GM12891 (cell line): ENCODE data around the gene PDP2.

Experiments
- DNase-seq: peaks from one replicate; pipeline ENCODE4 v3.0.0; 2011; ENCODE audit warnings: low spot score; ENCODE audit not compliant: insufficient read length
- FAIRE-seq: peaks from 2 replicates; lab custom pipeline; 2011; peaks lifted over from hg19 to GRCh38; lab: Jason Lieb, UNC
- PAX5 ChIP-seq: IDR thresholded peaks from 2 replicates; pipeline ENCODE4 v1.6.1; 2011; ENCODE audit warnings: low read length, moderate library complexity, mild to moderate bottlenecking; ENCODE audit not compliant: insufficient read depth, severe bottlenecking
- POLR2A ChIP-seq: IDR thresholded peaks from 2 replicates; pipeline ENCODE4 v1.6.1; 2011; ENCODE audit warnings: low read depth, low read length, control low read depth
- POLR2AphosphoS5 ChIP-seq: IDR thresholded peaks from 2 replicates; pipeline ENCODE4 v1.6.1; 2011; ENCODE audit warnings: low read depth, low read length, control low read depth
- POU2F2 ChIP-seq: IDR thresholded peaks from 2 replicates; pipeline ENCODE4 v1.6.1; 2011; ENCODE audit warnings: low read depth, mild to moderate bottlenecking, control low read depth, low read length, moderate library complexity
- SPI1 ChIP-seq: IDR thresholded peaks from 2 replicates; pipeline ENCODE4 v1.6.1; 2011; ENCODE audit warnings: low read depth, low read length, control low read depth
- TAF1 ChIP-seq: IDR thresholded peaks from 2 replicates; pipeline ENCODE4 v1.6.1; 2011; ENCODE audit warnings: low read depth, low read length, control low read depth

PDP2 gene

DNA sequence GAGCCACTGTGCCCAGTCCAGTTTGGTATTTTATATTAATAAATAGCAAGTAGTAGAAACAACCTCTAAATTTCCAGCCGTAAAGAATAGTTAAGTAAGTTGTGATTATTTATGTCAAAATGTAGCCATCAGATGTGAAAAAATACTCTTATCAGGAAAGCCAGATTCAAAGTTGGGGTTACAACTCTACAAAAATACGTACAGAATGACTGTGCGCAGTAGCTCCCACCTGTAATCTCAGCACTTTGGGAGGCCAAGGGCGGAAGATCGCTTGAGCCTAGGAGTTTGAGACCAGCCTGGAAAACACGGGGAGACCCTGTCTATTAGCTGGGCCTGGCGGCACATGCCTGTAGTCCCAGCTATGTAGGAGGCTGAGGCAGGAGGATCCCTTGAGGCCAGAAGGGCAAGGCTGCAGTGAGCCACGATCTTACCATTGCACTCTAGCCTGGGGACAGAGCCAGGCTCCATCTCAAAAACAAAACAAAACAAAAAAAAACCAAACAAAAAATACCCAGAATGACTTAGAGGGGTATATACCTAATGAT lies 1.7 kb downstream of the PDP2 start:
- peak; percentile 63 for FAIRE-seq
- DNase-seq, result no peak
- TF ChIP-seq SPI1, result no peak
- no peak for TF ChIP-seq POU2F2
- TF ChIP-seq POLR2AphosphoS5, result no peak

DNA sequence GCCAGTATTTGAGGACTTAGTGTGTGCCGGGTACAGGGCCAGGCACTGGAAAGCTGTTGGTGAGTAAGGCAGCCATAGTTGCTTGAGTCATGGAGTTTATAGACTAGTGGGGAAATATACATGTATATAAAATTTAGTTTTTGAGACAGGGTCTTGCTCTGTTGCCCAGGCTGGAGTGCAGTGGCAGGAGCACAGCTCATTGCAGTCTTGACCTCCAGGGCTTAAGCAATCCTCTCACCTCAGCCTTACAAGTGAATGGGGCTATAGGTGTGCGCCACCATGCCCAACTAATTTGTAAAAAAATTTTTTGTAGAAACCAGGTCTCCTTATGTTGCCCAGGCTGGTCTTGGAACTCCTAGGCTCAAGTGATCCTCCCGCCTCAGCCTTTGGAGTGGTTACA lies 2.4 kb downstream of the PDP2 start:
- no peak for DNase-seq
- TF ChIP-seq PAX5 (no peak), TAF1 (no peak), POU2F2 (no peak), SPI1 (no peak), POLR2AphosphoS5 (no peak), POLR2A (no peak)

GRCh38 chr16:66885491-66885890 lies 5.2 kb downstream of the PDP2 start:
- DNase-seq (no peak), FAIRE-seq (no peak)
- TF ChIP-seq POU2F2, result no peak
- no peak for TF ChIP-seq POLR2A
- TF ChIP-seq POLR2AphosphoS5, result no peak
- TF ChIP-seq PAX5, result no peak
- TF ChIP-seq SPI1, result no peak
- TF ChIP-seq TAF1, result no peak

More for the DNA sequence above, 2.4 kb downstream of the PDP2 start:
- no peak for FAIRE-seq

GRCh38 chr16:66886321-66886720 lies 6.0 kb downstream of the PDP2 start:
- FAIRE-seq, result no peak
- TF ChIP-seq POLR2AphosphoS5 (no peak), POLR2A (no peak), TAF1 (no peak), POU2F2 (no peak), PAX5 (no peak), SPI1 (no peak)
- DNase-seq, result no peak

- DNase-seq (no peak), FAIRE-seq (no peak)
- TF ChIP-seq POLR2AphosphoS5 (no peak), PAX5 (no peak), SPI1 (no peak), TAF1 (no peak)
Measured at GRCh38 chr16:66886914-66887313, 6.6 kb downstream of the PDP2 start.

GRCh38 chr16:66888647-66889615 lies 8.6 kb downstream of the PDP2 start:
- FAIRE-seq, result no peak

GRCh38 chr16:66889622-66890021 lies 9.3 kb downstream of the PDP2 start:
- no peak for DNase-seq
- TF ChIP-seq POLR2A, result no peak
- no peak for TF ChIP-seq TAF1
- no peak for TF ChIP-seq SPI1
- no peak for TF ChIP-seq PAX5
- TF ChIP-seq POU2F2, result no peak
- TF ChIP-seq POLR2AphosphoS5, result no peak

More at GRCh38 chr16:66888647-66889615, 8.6 kb downstream of the PDP2 start:
- TF ChIP-seq POLR2AphosphoS5 (no peak), PAX5 (no peak), POU2F2 (no peak), TAF1 (no peak)
- DNase-seq, result no peak

DNA sequence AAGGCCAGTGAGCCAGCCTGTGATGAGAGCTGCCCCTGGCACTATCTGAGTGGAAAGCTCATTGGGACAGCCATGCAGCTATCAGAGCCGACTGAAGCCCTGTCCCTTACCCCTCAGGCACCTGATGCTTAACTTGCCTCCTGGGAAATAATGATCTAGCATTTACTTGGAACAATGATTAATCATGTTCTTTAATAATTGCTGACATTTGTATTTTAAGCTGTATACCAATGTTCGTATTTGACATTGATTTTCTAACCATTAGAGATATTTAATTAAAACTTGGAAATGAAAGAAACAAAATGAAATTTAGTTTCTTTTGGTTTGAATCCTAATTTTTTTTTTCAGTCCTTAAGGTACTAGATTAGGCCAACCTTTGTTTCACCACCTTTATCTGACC lies 10.5 kb downstream of the PDP2 start:
- FAIRE-seq (no peak), DNase-seq (no peak)
- TF ChIP-seq PAX5, result no peak
- TF ChIP-seq POLR2AphosphoS5, result no peak
- TF ChIP-seq SPI1, result no peak
- TF ChIP-seq POU2F2, result no peak
- TF ChIP-seq POLR2A, result no peak
- TF ChIP-seq TAF1, result no peak

More at GRCh38 chr16:66889622-66890021, 9.3 kb downstream of the PDP2 start:
- FAIRE-seq, result no peak

- TF ChIP-seq POLR2A, result no peak
- FAIRE-seq, result no peak
- DNase-seq, result no peak
Measured at GRCh38 chr16:66891360-66891759, 11.0 kb downstream of the PDP2 start.

GRCh38 chr16:66891797-66892196 lies 11.5 kb downstream of the PDP2 start:
- peak; percentile 66 for TF ChIP-seq PAX5
- no peak for TF ChIP-seq POU2F2
- no peak for TF ChIP-seq POLR2AphosphoS5
- TF ChIP-seq TAF1, result no peak
- no peak for TF ChIP-seq POLR2A
- DNase-seq (no peak), FAIRE-seq (no peak)

DNA sequence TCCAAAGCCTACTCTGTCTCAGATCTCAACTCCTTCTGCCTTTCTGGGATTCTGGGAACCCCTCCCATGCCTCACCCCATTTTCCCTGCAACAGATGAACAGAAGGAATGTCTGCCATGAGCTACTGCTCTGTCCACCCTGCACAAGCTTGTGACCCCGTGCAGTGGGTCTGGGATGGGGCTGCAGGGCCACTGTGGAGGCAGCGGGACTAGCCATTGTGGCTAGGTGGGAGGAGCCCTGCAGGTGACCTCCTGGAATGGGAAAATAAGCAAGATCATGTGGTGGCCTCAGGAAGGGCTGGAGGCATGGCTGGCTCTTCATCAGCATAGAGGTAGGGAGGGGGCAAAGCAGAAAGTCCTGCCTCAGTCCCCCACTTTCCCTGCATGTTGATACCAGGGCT lies 13.7 kb downstream of the PDP2 start:
- DNase-seq, result no peak
- no peak for FAIRE-seq
- no peak for TF ChIP-seq POLR2AphosphoS5
- TF ChIP-seq TAF1, result no peak
- no peak for TF ChIP-seq POLR2A
- TF ChIP-seq POU2F2, result no peak
- no peak for TF ChIP-seq PAX5
- no peak for TF ChIP-seq SPI1
